ENCODE measurements around the gene PRSS12.
"Not testable (repeated sequence)": the region's sequence is repeated elsewhere in the genome, so short reads cannot be mapped to it uniquely, and the experiment has no call there.

The PRSS12 gene

GRCh38 chr4:118271788-118272187 lies 81.0 kb downstream of the PRSS12 start:
- DNase-seq, result no peak

GRCh38 chr4:118270492-118270891 lies 82.3 kb downstream of the PRSS12 start:
- DNase-seq, result peak in 1 of 5 experiments; percentile 64

- DNase-seq, result peak in 1 of 5 experiments; percentile 11
Observed at GRCh38 chr4:118268780-118269179, 84.0 kb downstream of the PRSS12 start.

- DNase-seq, result not testable (repeated sequence)
Observed at GRCh38 chr4:118266145-118266496, 86.7 kb downstream of the PRSS12 start.

- DNase-seq, result peak in 1 of 5 experiments; percentile 51
Observed at GRCh38 chr4:118265312-118266144, 87.3 kb downstream of the PRSS12 start.

GRCh38 chr4:118264096-118264495 lies 88.7 kb downstream of the PRSS12 start:
- no peak for DNase-seq

GRCh38 chr4:118260309-118260708 lies 92.5 kb downstream of the PRSS12 start:
- DNase-seq, result no peak

- no peak for DNase-seq
Observed at GRCh38 chr4:118259111-118259510, 93.7 kb downstream of the PRSS12 start.

- no peak for DNase-seq
Observed at GRCh38 chr4:118254368-118254767, 98.4 kb downstream of the PRSS12 start.

GRCh38 chr4:118249890-118250289 lies 102.9 kb downstream of the PRSS12 start:
- DNase-seq, result no peak

GRCh38 chr4:118237531-118237930 lies 115.3 kb downstream of the PRSS12 start:
- DNase-seq, result no peak

GRCh38 chr4:118235566-118236120 lies 117.2 kb downstream of the PRSS12 start:
- DNase-seq, result no peak

Measured in T-helper 2 cell (primary cell).